Endothelial cell (in vitro differentiated cells): ENCODE data around the gene SPACDR. TPM values are rescaled to one million over a fixed set of nuclear protein-coding genes. Genes with fewer than 3 reads are reported as not detected.
"Not testable (repeated sequence)": the region's sequence is repeated elsewhere in the genome, so short reads cannot be mapped to it uniquely, and the experiment has no call there.

Source experiments
- DNase-seq: peaks from one replicate; pipeline ENCODE4 v3.0.0; 2021; ENCODE audit warnings: low spot score
- H3K27ac Mint-ChIP-seq: one replicate; pipeline ENCODE4 v1.8.0; 2021; ENCODE audit warnings: mixed read lengths, inconsistent platforms; ENCODE audit not compliant: unreplicated experiment
- H3K27me3 Mint-ChIP-seq: one replicate; pipeline ENCODE4 v1.8.0; 2021; ENCODE audit warnings: mild to moderate bottlenecking, moderate library complexity, mixed read lengths, inconsistent platforms; ENCODE audit not compliant: unreplicated experiment
- H3K36me3 Mint-ChIP-seq: one replicate; pipeline ENCODE4 v1.8.0; 2021; ENCODE audit warnings: mild to moderate bottlenecking, low read depth, mixed read lengths, inconsistent platforms; ENCODE audit not compliant: unreplicated experiment
- H3K4me1 Mint-ChIP-seq: one replicate; pipeline ENCODE4 v1.8.0; 2021; ENCODE audit warnings: mild to moderate bottlenecking, mixed read lengths, inconsistent platforms; ENCODE audit not compliant: unreplicated experiment
- H3K4me3 Mint-ChIP-seq: one replicate; pipeline ENCODE4 v1.8.0; 2021; ENCODE audit warnings: mild to moderate bottlenecking, mixed read lengths, inconsistent platforms; ENCODE audit not compliant: unreplicated experiment
- H3K9me3 Mint-ChIP-seq: one replicate; pipeline ENCODE4 v1.8.0; 2021; ENCODE audit warnings: mixed read lengths, inconsistent platforms; ENCODE audit not compliant: unreplicated experiment
- total RNA-seq: library from RNA; stranded (reverse); fragmentation: NEBNext Ultra II Directional; extraction: Animal tissue kit (Norgen Biotek cat#: 25700); gene quantifications from one replicate; pipeline ENCODE4 v1.2.1, GENCODE V29; 2021; ENCODE audit not compliant: unreplicated experiment
- TF ChIP-seq, protein P1 (sequence below): fragments of 200-600 bp; sonication (generic); IDR thresholded peaks from one replicate; pipeline ENCODE4 v1.5.0; 2021; ENCODE audit warnings: antibody characterized with exemption; ENCODE audit not compliant: unreplicated experiment

The SPACDR gene
- total RNA-seq, 1 donor from 2014 or later, result 4.3 TPM

- Mint-ChIP-seq H3K27me3 (no peaks in the 10 kb centered on the region), H3K27ac (no peak overlapping the region), H3K9me3 (no peaks in the 10 kb centered on the region), H3K36me3 (peaks cover 13% of the 10 kb centered on the region), H3K4me1 (peaks cover 9% of the 10 kb centered on the region), H3K4me3 (no peak overlapping the region)
- DNase-seq, result no peak
- TF ChIP-seq, protein P1, sequence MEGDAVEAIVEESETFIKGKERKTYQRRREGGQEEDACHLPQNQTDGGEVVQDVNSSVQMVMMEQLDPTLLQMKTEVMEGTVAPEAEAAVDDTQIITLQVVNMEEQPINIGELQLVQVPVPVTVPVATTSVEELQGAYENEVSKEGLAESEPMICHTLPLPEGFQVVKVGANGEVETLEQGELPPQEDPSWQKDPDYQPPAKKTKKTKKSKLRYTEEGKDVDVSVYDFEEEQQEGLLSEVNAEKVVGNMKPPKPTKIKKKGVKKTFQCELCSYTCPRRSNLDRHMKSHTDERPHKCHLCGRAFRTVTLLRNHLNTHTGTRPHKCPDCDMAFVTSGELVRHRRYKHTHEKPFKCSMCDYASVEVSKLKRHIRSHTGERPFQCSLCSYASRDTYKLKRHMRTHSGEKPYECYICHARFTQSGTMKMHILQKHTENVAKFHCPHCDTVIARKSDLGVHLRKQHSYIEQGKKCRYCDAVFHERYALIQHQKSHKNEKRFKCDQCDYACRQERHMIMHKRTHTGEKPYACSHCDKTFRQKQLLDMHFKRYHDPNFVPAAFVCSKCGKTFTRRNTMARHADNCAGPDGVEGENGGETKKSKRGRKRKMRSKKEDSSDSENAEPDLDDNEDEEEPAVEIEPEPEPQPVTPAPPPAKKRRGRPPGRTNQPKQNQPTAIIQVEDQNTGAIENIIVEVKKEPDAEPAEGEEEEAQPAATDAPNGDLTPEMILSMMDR, result no peak
Observed at GRCh38 chr7:100456562-100456961, 7.5 kb downstream of the SPACDR start.

- H3K9me3 Mint-ChIP-seq, result no peaks in the 10 kb centered on the region
- no peaks in the 10 kb centered on the region for H3K27me3 Mint-ChIP-seq
- H3K27ac Mint-ChIP-seq, result no peak overlapping the region
Observed at GRCh38 chr7:100455206-100455605, 8.9 kb downstream of the SPACDR start.

GRCh38 chr7:100453854-100454253, 10.2 kb downstream of the SPACDR start:
- H3K4me1 Mint-ChIP-seq, H3K27me3 Mint-ChIP-seq, H3K27ac Mint-ChIP-seq, DNase-seq, H3K9me3 Mint-ChIP-seq, H3K4me3 Mint-ChIP-seq: not testable (repeated sequence)
- peaks cover 13% of the 10 kb centered on the region for H3K36me3 Mint-ChIP-seq

More at GRCh38 chr7:100455206-100455605, 8.9 kb downstream of the SPACDR start:
- DNase-seq, result no peak
- H3K36me3 Mint-ChIP-seq, result peaks cover 13% of the 10 kb centered on the region
- H3K4me3 Mint-ChIP-seq, result no peak overlapping the region
- TF ChIP-seq, protein P1, result no peak
- peaks cover 9% of the 10 kb centered on the region for H3K4me1 Mint-ChIP-seq

GRCh38 chr7:100452513-100452912, 11.5 kb downstream of the SPACDR start:
- TF ChIP-seq, protein P1, result no peak
- H3K9me3 Mint-ChIP-seq, result no peaks in the 10 kb centered on the region
- H3K27me3 Mint-ChIP-seq, result no peaks in the 10 kb centered on the region
- peaks cover 9% of the 10 kb centered on the region for H3K4me1 Mint-ChIP-seq
- H3K4me3 Mint-ChIP-seq, result no peak overlapping the region
- peaks cover 8% of the 10 kb centered on the region for H3K36me3 Mint-ChIP-seq
- H3K27ac Mint-ChIP-seq, result no peak overlapping the region
- no peak for DNase-seq

DNA sequence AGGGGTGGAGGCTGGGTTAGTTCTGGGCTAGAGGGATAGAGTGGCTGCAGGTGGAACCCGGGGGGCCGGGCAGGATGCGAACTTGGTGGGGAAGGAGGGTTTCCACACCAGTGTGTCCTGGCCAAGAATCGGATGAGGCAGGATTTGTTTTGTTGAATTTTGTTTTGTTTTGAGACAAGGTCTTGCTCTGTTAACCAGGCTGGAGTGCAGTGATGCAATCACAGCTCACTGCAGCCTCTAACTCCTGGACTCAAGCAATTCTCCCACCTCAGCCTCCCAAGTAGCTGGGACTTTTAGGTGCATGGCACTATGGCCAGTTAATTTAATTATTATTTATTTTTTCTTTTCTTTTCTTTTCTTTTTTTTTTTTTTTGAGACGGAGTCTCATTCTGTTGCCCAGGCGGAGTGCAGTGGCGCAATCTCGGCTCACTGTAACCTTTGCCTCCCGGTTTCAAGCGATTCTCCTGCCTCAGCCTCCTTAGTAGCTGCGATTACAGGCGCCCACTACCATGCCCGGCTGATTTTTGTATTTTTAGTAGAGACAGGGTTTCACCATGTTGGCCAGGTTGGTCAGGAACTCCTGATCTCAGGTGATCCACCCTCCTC, 14.8 kb downstream of the SPACDR start:
- TF ChIP-seq, protein P1, result no peak
- no peak for DNase-seq
- H3K27ac Mint-ChIP-seq, result no peak overlapping the region
- H3K36me3 Mint-ChIP-seq, result no peaks in the 10 kb centered on the region
- no peaks in the 10 kb centered on the region for H3K9me3 Mint-ChIP-seq
- H3K4me3 Mint-ChIP-seq, result no peak overlapping the region
- H3K27me3 Mint-ChIP-seq, result peaks cover 3% of the 10 kb centered on the region
- H3K4me1 Mint-ChIP-seq, result peaks cover 12% of the 10 kb centered on the region

DNA sequence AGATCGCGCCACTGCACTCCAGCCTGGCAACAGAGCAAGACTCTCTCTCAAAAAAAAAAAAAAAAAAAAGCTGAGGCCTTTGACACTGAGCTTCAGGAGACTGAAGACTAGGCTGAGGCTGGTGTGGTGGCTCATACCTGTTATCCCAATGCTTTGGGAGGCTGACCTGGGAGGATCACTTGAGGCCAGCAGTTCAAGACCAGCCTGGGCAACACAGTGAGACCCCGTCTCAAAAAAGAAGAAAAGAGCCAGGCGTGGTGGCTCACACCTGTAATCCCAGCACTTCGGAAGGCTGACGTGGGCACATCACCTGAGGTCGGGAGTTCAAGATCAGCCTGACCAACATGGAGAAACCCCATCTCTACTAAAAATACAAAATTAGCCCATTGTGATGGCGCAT, 16.7 kb downstream of the SPACDR start:
- H3K9me3 Mint-ChIP-seq, DNase-seq, H3K36me3 Mint-ChIP-seq, H3K27ac Mint-ChIP-seq, H3K27me3 Mint-ChIP-seq, H3K4me3 Mint-ChIP-seq: not testable (repeated sequence)
- peaks cover 28% of the 10 kb centered on the region for H3K4me1 Mint-ChIP-seq
